Transverse colon (tissue), 4 donors: ENCODE results near the gene BNC1.

ENCODE experiments used
- EP300 ChIP-seq: sonication (generic); formaldehyde crosslinking; IDR thresholded peaks from one replicate; pipeline ENCODE4 v1.6.1; 2017; ENCODE audit warnings: antibody characterized with exemption, low read depth
- POLR2A ChIP-seq: fragments of 450-650 bp; IDR thresholded peaks from one replicate; pipeline ENCODE4 v1.6.1; 2016; ENCODE audit warnings: antibody characterized with exemption, mild to moderate bottlenecking, moderate library complexity
- POLR2AphosphoS5 ChIP-seq, 3 donors: sonication (generic); formaldehyde crosslinking; IDR thresholded peaks; one replicate each; pipeline ENCODE4 v1.6.1; 2016; ENCODE audit warnings: antibody characterized with exemption in 3 of 3
- TF ChIP-seq, protein P1 (sequence below), 5 experiments: fragments of 200-600 bp in 3 of 5; fragments of 450-650 bp in 2 of 5; sonication (generic) in 3 of 5; IDR thresholded peaks; 1 replicate in 2 of 5; 2 replicates in 3 of 5; pipeline ENCODE4 v1.5.1; 2016 to 2017; ENCODE audit warnings: antibody characterized with exemption in 5 of 5, inconsistent platforms in 3 of 5, mild to moderate bottlenecking in 2 of 5, moderate library complexity in 1 of 5

- TF ChIP-seq, protein P1, sequence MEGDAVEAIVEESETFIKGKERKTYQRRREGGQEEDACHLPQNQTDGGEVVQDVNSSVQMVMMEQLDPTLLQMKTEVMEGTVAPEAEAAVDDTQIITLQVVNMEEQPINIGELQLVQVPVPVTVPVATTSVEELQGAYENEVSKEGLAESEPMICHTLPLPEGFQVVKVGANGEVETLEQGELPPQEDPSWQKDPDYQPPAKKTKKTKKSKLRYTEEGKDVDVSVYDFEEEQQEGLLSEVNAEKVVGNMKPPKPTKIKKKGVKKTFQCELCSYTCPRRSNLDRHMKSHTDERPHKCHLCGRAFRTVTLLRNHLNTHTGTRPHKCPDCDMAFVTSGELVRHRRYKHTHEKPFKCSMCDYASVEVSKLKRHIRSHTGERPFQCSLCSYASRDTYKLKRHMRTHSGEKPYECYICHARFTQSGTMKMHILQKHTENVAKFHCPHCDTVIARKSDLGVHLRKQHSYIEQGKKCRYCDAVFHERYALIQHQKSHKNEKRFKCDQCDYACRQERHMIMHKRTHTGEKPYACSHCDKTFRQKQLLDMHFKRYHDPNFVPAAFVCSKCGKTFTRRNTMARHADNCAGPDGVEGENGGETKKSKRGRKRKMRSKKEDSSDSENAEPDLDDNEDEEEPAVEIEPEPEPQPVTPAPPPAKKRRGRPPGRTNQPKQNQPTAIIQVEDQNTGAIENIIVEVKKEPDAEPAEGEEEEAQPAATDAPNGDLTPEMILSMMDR (IDR thresholded peaks at IDR 0.05), result no peak
- TF ChIP-seq POLR2A (no peak), POLR2AphosphoS5 (IDR thresholded peaks at IDR 0.05) (no peak), EP300 (no peak)
Measured at GRCh38 chr15:83249030-83249343, 35.5 kb downstream of the BNC1 start.
